HG03520 (cell line): ENCODE data around the gene DAB1.

Source experiments
- ATAC-seq: cut with Tn5 transposase; IDR thresholded peaks from one replicate; pipeline ENCODE4 v1.9.1; 2021; ENCODE audit warnings: mild to moderate bottlenecking, moderate library complexity; ENCODE audit not compliant: unreplicated experiment

The DAB1 gene

GRCh38 chr1:56992318-56993125 is 431.3 kb downstream of the DAB1 start:
- ATAC-seq, result no peak

GRCh38 chr1:56991576-56991975 is 432.3 kb downstream of the DAB1 start:
- ATAC-seq, result no peak

GRCh38 chr1:56986397-56986796 is 437.5 kb downstream of the DAB1 start:
- ATAC-seq, result no peak

- no peak for ATAC-seq
Measured at GRCh38 chr1:56985857-56986256, 438.0 kb downstream of the DAB1 start.

- no peak for ATAC-seq
Measured at GRCh38 chr1:56983484-56983883, 440.4 kb downstream of the DAB1 start.

GRCh38 chr1:56979986-56980755 is 443.7 kb downstream of the DAB1 start:
- no peak for ATAC-seq

- no peak for ATAC-seq
Measured at GRCh38 chr1:56978819-56979218, 445.0 kb downstream of the DAB1 start.

GRCh38 chr1:56977910-56978309 is 445.9 kb downstream of the DAB1 start:
- ATAC-seq, result no peak

GRCh38 chr1:56975446-56975845 is 448.4 kb downstream of the DAB1 start:
- no peak for ATAC-seq

GRCh38 chr1:56973923-56974742 is 449.7 kb downstream of the DAB1 start:
- ATAC-seq, result no peak

- ATAC-seq, result no peak
Measured at GRCh38 chr1:56972976-56973375, 450.9 kb downstream of the DAB1 start.

GRCh38 chr1:56970280-56970679 is 453.6 kb downstream of the DAB1 start:
- ATAC-seq, result no peak

GRCh38 chr1:56968878-56969495 is 454.9 kb downstream of the DAB1 start:
- no peak for ATAC-seq

GRCh38 chr1:56967900-56968832 is 455.7 kb downstream of the DAB1 start:
- ATAC-seq, result no peak

- ATAC-seq, result no peak
Measured at GRCh38 chr1:56967355-56967754, 456.5 kb downstream of the DAB1 start.

GRCh38 chr1:56966698-56966999 is 457.2 kb downstream of the DAB1 start:
- ATAC-seq, result no peak

- no peak for ATAC-seq
Measured at GRCh38 chr1:56965916-56966697, 457.8 kb downstream of the DAB1 start, which contains the start of gene C8B. TSS of gene C8B (minus strand) at chr1:56966015. CDS start at chr1:56965948, 67 bp downstream.

GRCh38 chr1:56965191-56965590 is 458.7 kb downstream of the DAB1 start:
- no peak for ATAC-seq

- ATAC-seq, result no peak
Measured at GRCh38 chr1:56964349-56965017, 459.4 kb downstream of the DAB1 start.
